NT2/D1 (cell line): ENCODE results near the gene IMMP2L.

Experiments used
- DNase-seq: peaks from one replicate; pipeline ENCODE4 v3.0.0-alpha.2; 2011; ENCODE audit warnings: low read depth, low spot score
- H3K27me3 ChIP-seq: 2 replicates; pipeline ENCODE4 v1.6.0; 2011; ENCODE audit warnings: mild to moderate bottlenecking; ENCODE audit not compliant: insufficient read length, insufficient read depth
- H3K36me3 ChIP-seq: 2 replicates; pipeline ENCODE4 v1.6.1; 2011; ENCODE audit warnings: mild to moderate bottlenecking, low read length, mixed read lengths; ENCODE audit not compliant: insufficient read depth, insufficient read length
- H3K4me1 ChIP-seq: 2 replicates; pipeline ENCODE4 v1.5.1; 2011; ENCODE audit not compliant: insufficient read depth, insufficient read length
- H3K4me3 ChIP-seq: 2 replicates; pipeline ENCODE4 v1.5.1; 2011; ENCODE audit warnings: low read depth; ENCODE audit not compliant: insufficient read length
- H3K9ac ChIP-seq: 2 replicates; pipeline ENCODE4 v1.6.0; 2011; ENCODE audit warnings: low read depth; ENCODE audit not compliant: insufficient read length
- H3K9me3 ChIP-seq: 2 replicates; pipeline ENCODE4 v1.5.1; 2011; ENCODE audit warnings: mild to moderate bottlenecking, low read length; ENCODE audit not compliant: insufficient read depth
- SUZ12 ChIP-seq: IDR thresholded peaks from 2 replicates; pipeline ENCODE4 v1.6.1; 2011; ENCODE audit not compliant: insufficient read length, insufficient read depth; ENCODE audit errors: extremely low read depth
- YY1 ChIP-seq: IDR thresholded peaks from 2 replicates; pipeline ENCODE4 v1.6.1; 2011; ENCODE audit not compliant: insufficient read length, insufficient read depth
- ZNF274 ChIP-seq: IDR thresholded peaks from 2 replicates; pipeline ENCODE4 v1.6.1; 2011; ENCODE audit warnings: mild to moderate bottlenecking, low read depth, low read length

The IMMP2L gene

GRCh38 chr7:111556977-111557376 is 5.3 kb downstream of the IMMP2L start:
- Histone ChIP-seq H3K4me3 (no peak overlapping the region), H3K9ac (no peak overlapping the region), H3K9me3 (no peaks in the 10 kb centered on the region), H3K4me1 (no peaks in the 10 kb centered on the region), H3K27me3 (no peaks in the 10 kb centered on the region), H3K36me3 (peaks cover 26% of the 10 kb centered on the region)
- TF ChIP-seq YY1 (no peak), SUZ12 (no peak), ZNF274 (no peak)
- no peak for DNase-seq

- H3K4me1 ChIP-seq: no peaks in the 10 kb centered on the region
- H3K27me3 ChIP-seq: no peaks in the 10 kb centered on the region
- no peak for TF ChIP-seq ZNF274
- TF ChIP-seq YY1: no peak
- TF ChIP-seq SUZ12: no peak
- H3K36me3 ChIP-seq: peaks cover 30% of the 10 kb centered on the region
- H3K9me3 ChIP-seq: no peaks in the 10 kb centered on the region
- H3K4me3 ChIP-seq: no peak overlapping the region
- no peak overlapping the region for H3K9ac ChIP-seq
- DNase-seq: no peak
Observed at GRCh38 chr7:111554086-111554485, 8.2 kb downstream of the IMMP2L start.

GRCh38 chr7:111541067-111541466 is 21.2 kb downstream of the IMMP2L start:
- H3K9me3 ChIP-seq: no peaks in the 10 kb centered on the region
- TF ChIP-seq ZNF274: no peak
- TF ChIP-seq SUZ12: no peak
- no peak for TF ChIP-seq YY1
- H3K9ac ChIP-seq: no peak overlapping the region
- H3K4me1 ChIP-seq: no peaks in the 10 kb centered on the region
- H3K27me3 ChIP-seq: no peaks in the 10 kb centered on the region
- no peak overlapping the region for H3K4me3 ChIP-seq
- DNase-seq: no peak
- peaks cover 3% of the 10 kb centered on the region for H3K36me3 ChIP-seq

GRCh38 chr7:111540199-111540815 is 22.0 kb downstream of the IMMP2L start:
- no peak overlapping the region for H3K4me3 ChIP-seq
- H3K4me1 ChIP-seq: no peaks in the 10 kb centered on the region
- no peak overlapping the region for H3K9ac ChIP-seq
- DNase-seq: no peak
- TF ChIP-seq SUZ12 (no peak), YY1 (no peak), ZNF274 (no peak)
- peaks cover 3% of the 10 kb centered on the region for H3K36me3 ChIP-seq
- H3K9me3 ChIP-seq: no peaks in the 10 kb centered on the region
- H3K27me3 ChIP-seq: no peaks in the 10 kb centered on the region

GRCh38 chr7:111537134-111537533 is 25.2 kb downstream of the IMMP2L start:
- DNase-seq: no peak
- no peak for TF ChIP-seq YY1
- TF ChIP-seq SUZ12: no peak
- no peak for TF ChIP-seq ZNF274

GRCh38 chr7:111535142-111535870 is 27.0 kb downstream of the IMMP2L start:
- Histone ChIP-seq H3K4me1 (no peaks in the 10 kb centered on the region), H3K36me3 (no peaks in the 10 kb centered on the region), H3K4me3 (no peak overlapping the region), H3K27me3 (no peaks in the 10 kb centered on the region), H3K9me3 (no peaks in the 10 kb centered on the region), H3K9ac (no peak overlapping the region)
- TF ChIP-seq SUZ12 (no peak), ZNF274 (no peak), YY1 (no peak)
- DNase-seq: no peak

More at GRCh38 chr7:111537134-111537533, 25.2 kb downstream of the IMMP2L start:
- H3K9me3 ChIP-seq: no peaks in the 10 kb centered on the region
- no peak overlapping the region for H3K9ac ChIP-seq
- no peaks in the 10 kb centered on the region for H3K4me1 ChIP-seq
- H3K4me3 ChIP-seq: no peak overlapping the region
- peaks cover 3% of the 10 kb centered on the region for H3K36me3 ChIP-seq
- no peaks in the 10 kb centered on the region for H3K27me3 ChIP-seq

GRCh38 chr7:111532625-111533024 is 29.7 kb downstream of the IMMP2L start:
- TF ChIP-seq ZNF274 (no peak), SUZ12 (no peak), YY1 (no peak)
- no peaks in the 10 kb centered on the region for H3K4me1 ChIP-seq
- no peak overlapping the region for H3K4me3 ChIP-seq
- DNase-seq: no peak
- no peaks in the 10 kb centered on the region for H3K9me3 ChIP-seq
- H3K27me3 ChIP-seq: no peaks in the 10 kb centered on the region
- H3K36me3 ChIP-seq: no peaks in the 10 kb centered on the region
- H3K9ac ChIP-seq: no peak overlapping the region

GRCh38 chr7:111531993-111532392 is 30.3 kb downstream of the IMMP2L start:
- Histone ChIP-seq H3K9ac (no peak overlapping the region), H3K4me1 (no peaks in the 10 kb centered on the region)
- no peak for DNase-seq

More at GRCh38 chr7:111531993-111532392, 30.3 kb downstream of the IMMP2L start:
- H3K36me3 ChIP-seq: no peaks in the 10 kb centered on the region
- no peaks in the 10 kb centered on the region for H3K27me3 ChIP-seq
- TF ChIP-seq YY1 (no peak), SUZ12 (no peak), ZNF274 (no peak)
- H3K9me3 ChIP-seq: no peaks in the 10 kb centered on the region
- no peak overlapping the region for H3K4me3 ChIP-seq
